PFSK-1 (cell line): ENCODE measurements around the gene SCAP.

ENCODE experiments used
- FOXP2 ChIP-seq: optimal IDR thresholded peaks from 2 replicates; pipeline ENCODE3; 2011; ENCODE audit warnings: borderline replicate concordance, control low read depth, inconsistent platforms; ENCODE audit not compliant: insufficient read depth; ENCODE audit errors: extremely low read length, extremely low read depth
- POLR2AphosphoS5 ChIP-seq: IDR thresholded peaks from 2 replicates; pipeline ENCODE4 v1.6.1; 2012; ENCODE audit warnings: low read depth, mild to moderate bottlenecking, control low read depth, low read length, moderate library complexity
- REST ChIP-seq, 2 experiments: IDR thresholded peaks; 2 replicates each; pipeline versions ENCODE4 v1.6.1 to v1.8.0; 2011 to 2012; ENCODE audit warnings: low read depth in 2 of 2, low read length in 2 of 2, control low read depth in 1 of 2, inconsistent platforms in 1 of 2, mild to moderate bottlenecking in 1 of 2, moderate library complexity in 1 of 2; ENCODE audit not compliant: insufficient read depth in 1 of 2
- SIN3A ChIP-seq: IDR thresholded peaks from 2 replicates; pipeline ENCODE4 v1.6.1; 2012; ENCODE audit warnings: mild to moderate bottlenecking, low read length, moderate library complexity, borderline replicate concordance; ENCODE audit not compliant: insufficient read depth
- TAF1 ChIP-seq: IDR thresholded peaks from 2 replicates; pipeline ENCODE4 v1.6.1; 2012; ENCODE audit warnings: low read length, control low read depth, borderline replicate concordance; ENCODE audit not compliant: insufficient read depth

Gene SCAP

DNA sequence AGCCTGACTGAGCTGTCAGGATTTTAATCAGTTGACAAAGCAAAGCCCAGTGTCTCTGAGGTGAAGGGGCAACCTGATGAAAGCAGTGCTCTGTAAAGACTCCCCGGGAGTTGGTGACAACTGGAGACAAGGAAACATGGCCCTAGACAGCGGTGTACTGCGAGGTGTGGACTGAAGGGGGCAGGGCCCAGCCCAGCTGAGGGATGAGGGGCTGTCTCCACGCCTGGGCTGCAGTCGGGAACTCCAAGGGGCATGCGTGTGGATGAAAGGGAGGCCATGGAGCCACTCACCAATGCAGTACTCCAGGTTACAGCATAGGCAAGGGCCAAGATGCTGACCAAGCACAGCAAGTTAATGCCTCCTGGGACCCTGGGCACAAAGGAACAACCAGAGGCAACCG, 45.1 kb downstream of the SCAP start:
- TF ChIP-seq TAF1 = no peak
- TF ChIP-seq SIN3A = no peak
- TF ChIP-seq FOXP2 = no peak
- no peak for TF ChIP-seq REST (IDR thresholded peaks at IDR 0.05; ENCODE audit: insufficient read depth in 1 of 2, low read depth in 2 of 2, low read length in 2 of 2)
- TF ChIP-seq POLR2AphosphoS5 = no peak

DNA sequence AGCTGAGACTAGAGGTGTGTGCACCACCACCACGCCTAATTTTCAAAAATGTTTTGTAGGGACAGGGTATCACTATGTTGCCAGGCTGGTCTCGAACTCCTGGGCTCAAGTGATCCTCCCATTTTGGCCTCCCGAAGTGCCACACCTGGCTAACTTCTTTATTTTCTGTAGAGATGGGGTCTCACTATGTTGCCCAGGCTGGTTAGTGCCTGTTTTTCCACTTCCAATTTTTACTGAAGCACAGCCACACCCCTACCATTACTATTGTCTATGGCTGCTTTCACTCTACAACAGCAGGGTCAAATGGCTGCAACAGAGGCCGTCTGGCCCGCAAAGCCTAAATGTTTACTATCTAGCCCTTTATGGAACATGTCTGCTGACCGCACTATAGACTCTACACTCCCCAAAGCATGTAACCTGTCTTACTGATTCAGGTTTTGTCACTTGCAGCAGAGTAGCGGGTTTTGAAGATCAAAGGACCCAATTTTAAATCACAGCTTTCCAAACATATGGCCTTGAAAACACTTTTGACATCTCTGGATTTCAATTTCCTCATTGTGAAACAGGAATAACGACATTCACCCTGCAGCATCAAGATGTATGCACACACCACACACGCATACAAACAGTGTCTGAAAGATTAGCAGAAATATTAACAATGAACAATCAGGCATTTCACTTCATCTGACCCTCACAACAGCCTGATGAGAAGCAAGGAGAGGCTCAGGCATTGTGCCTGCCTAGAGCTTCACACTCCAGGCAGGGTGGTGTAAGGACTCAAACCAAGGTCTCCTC, 46.1 kb downstream of the SCAP start:
- TF ChIP-seq POLR2AphosphoS5 (no peak), FOXP2 (no peak), TAF1 (no peak), SIN3A (no peak), REST (IDR thresholded peaks at IDR 0.05; ENCODE audit: insufficient read depth in 1 of 2, low read depth in 2 of 2, low read length in 2 of 2) (no peak)

- TF ChIP-seq FOXP2 (no peak), TAF1 (no peak), REST (IDR thresholded peaks at IDR 0.05; ENCODE audit: insufficient read depth in 1 of 2, low read depth in 2 of 2, low read length in 2 of 2) (no peak), POLR2AphosphoS5 (no peak), SIN3A (no peak)
Measured at GRCh38 chr3:47428662-47429061, 47.1 kb downstream of the SCAP start.

- TF ChIP-seq POLR2AphosphoS5 (no peak), TAF1 (no peak), REST (IDR thresholded peaks at IDR 0.05; ENCODE audit: insufficient read depth in 1 of 2, low read depth in 2 of 2, low read length in 2 of 2) (no peak), FOXP2 (no peak), SIN3A (no peak)
Measured at GRCh38 chr3:47427866-47428265, 47.9 kb downstream of the SCAP start.
